Stimulated activated CD4-positive, alpha-beta T cell treated with anti-CD3 and anti-CD28 coated beads, Interleukin-2, amount 100 ng/mL, for 48 hours (primary cell): Measurements from ENCODE around the gene KTN1.

Source experiments
- DNase-seq, 2 donors: peaks; one replicate each; pipeline ENCODE4 v3.0.0-alpha.2; 2020

The KTN1 gene

GRCh38 chr14:55578511-55578910 is 1.5 kb upstream of the KTN1 start:
- DNase-seq, result no peak

GRCh38 chr14:55580470-55581341 is 699 bp downstream of the KTN1 start:
- peak; percentile 36 to 40 for DNase-seq

- no peak for DNase-seq
Measured at GRCh38 chr14:55581342-55581771, 1.4 kb downstream of the KTN1 start.

GRCh38 chr14:55582746-55583145 is 2.7 kb downstream of the KTN1 start:
- DNase-seq, result no peak

GRCh38 chr14:55583942-55584468 is 4.0 kb downstream of the KTN1 start:
- no peak for DNase-seq

GRCh38 chr14:55585854-55586253 is 5.8 kb downstream of the KTN1 start:
- DNase-seq, result no peak

- no peak for DNase-seq
Measured at GRCh38 chr14:55586411-55586810, 6.4 kb downstream of the KTN1 start.

GRCh38 chr14:55587847-55588246 is 7.8 kb downstream of the KTN1 start:
- DNase-seq, result no peak

GRCh38 chr14:55588259-55588699 is 8.3 kb downstream of the KTN1 start:
- no peak for DNase-seq

GRCh38 chr14:55589171-55589570 is 9.2 kb downstream of the KTN1 start:
- DNase-seq, result no peak

- no peak for DNase-seq
Measured at GRCh38 chr14:55592436-55592835, 12.4 kb downstream of the KTN1 start.

- DNase-seq, result no peak
Measured at GRCh38 chr14:55593698-55594097, 13.7 kb downstream of the KTN1 start.

- no peak for DNase-seq
Measured at GRCh38 chr14:55599250-55599879, 19.4 kb downstream of the KTN1 start.

- no peak for DNase-seq
Measured at GRCh38 chr14:55600784-55601561, 21.0 kb downstream of the KTN1 start.

- no peak for DNase-seq
Measured at GRCh38 chr14:55603401-55603953, 23.5 kb downstream of the KTN1 start.

GRCh38 chr14:55604488-55604887 is 24.5 kb downstream of the KTN1 start:
- no peak for DNase-seq

- DNase-seq, result no peak
Measured at GRCh38 chr14:55604900-55605418, 25.0 kb downstream of the KTN1 start.

GRCh38 chr14:55605793-55606192 is 25.8 kb downstream of the KTN1 start:
- DNase-seq, result no peak

- no peak for DNase-seq
Measured at GRCh38 chr14:55607386-55607785, 27.4 kb downstream of the KTN1 start.

GRCh38 chr14:55609681-55610080 is 29.7 kb downstream of the KTN1 start:
- DNase-seq, result no peak

- DNase-seq, result no peak
Measured at GRCh38 chr14:55610713-55611370, 30.8 kb downstream of the KTN1 start.

- DNase-seq, result no peak
Measured at GRCh38 chr14:55611859-55612258, 31.9 kb downstream of the KTN1 start.
